HG03175 (cell line): ENCODE results near the gene CTIF.

Source experiments
- ATAC-seq: cut with Tn5 transposase; IDR thresholded peaks from one replicate; pipeline ENCODE4 v1.9.1; 2021; ENCODE audit warnings: mild to moderate bottlenecking, moderate library complexity; ENCODE audit not compliant: unreplicated experiment

Gene CTIF

DNA sequence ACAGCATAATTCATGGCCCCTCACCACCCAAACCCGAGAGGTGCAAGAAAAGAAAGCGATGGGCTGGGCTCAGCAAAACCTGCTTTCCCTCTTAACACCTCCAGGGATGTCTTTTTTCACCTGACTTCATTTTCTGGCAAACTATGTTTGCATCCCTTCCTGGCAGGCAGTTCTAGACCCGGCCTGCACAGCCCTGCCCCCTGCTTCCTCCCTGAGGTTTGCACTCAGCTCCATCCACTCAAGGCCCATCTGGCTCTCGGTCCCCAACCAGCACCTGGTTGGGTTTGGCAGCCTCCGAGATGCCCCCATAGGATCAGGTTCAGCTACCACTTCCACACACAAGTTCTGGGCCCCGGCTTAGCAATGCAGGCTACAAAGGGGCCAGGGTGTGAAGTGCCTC is 226.2 kb downstream of the CTIF start:
- no peak for ATAC-seq

DNA sequence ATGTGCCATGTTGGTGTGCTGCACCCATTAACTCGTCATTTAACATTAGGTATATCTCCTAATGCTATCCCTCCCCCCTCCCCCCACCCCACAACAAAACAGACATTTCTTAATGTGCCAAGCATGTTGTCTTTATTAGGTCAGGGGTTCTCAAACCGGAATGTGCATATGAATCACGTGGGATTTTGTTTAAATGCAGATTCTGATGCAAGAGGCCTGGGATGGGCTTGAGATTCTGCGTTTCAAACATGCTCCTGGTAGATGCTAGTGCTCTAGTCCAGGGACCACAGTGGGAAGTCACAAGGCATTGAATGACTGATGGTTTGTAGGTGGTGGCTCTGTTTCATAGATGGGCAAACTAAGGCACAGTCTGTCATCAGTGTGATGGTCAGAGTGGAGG is 227.2 kb downstream of the CTIF start:
- no peak for ATAC-seq

DNA sequence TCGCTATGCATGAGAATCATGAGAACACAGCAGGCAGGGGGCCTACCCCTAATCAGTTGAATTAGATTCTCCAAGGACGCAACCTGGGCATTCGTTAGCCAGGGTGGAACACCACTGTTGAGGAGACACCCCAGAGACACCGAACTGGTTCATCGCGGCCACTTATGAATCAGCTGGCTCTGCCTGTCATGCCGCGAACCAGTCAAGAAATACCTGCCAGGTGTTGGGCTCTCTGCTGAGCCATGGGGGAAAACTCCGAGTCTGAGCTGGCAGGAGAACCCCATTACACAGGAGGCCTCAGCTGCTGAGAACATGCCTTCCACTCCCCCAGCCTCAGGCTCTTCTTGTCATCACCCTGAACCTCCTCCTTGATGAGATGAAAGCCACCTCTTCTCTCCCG is 227.7 kb downstream of the CTIF start:
- ATAC-seq = no peak

DNA sequence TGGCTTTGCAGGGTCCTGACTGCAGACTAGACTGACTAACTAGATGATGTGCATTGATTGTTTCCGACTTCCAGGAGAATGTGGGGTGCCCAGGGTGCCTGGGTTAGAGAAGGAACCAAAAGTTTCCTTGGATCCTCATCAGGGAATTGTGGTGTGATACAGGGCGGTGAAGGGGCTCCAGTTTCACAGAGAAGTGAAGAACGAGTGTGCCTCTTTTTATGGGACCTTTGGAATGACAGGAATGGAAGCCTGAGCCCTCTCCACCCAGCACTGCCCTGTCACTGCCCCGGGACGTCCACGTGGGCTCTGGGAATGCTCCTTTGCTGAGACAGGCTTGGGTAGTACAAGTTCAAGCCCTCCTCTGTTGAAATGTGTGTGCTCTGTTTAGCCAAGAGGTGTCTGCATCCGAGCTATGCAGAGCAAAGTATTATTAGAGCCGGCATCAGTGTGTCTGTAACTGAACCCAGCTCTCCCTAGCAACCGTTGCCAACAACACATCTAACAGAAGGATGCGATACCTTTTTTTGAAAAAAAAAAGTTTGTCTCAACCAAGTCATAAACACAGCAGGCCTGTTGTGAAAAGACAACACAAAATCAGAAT is 228.4 kb downstream of the CTIF start:
- no peak for ATAC-seq

DNA sequence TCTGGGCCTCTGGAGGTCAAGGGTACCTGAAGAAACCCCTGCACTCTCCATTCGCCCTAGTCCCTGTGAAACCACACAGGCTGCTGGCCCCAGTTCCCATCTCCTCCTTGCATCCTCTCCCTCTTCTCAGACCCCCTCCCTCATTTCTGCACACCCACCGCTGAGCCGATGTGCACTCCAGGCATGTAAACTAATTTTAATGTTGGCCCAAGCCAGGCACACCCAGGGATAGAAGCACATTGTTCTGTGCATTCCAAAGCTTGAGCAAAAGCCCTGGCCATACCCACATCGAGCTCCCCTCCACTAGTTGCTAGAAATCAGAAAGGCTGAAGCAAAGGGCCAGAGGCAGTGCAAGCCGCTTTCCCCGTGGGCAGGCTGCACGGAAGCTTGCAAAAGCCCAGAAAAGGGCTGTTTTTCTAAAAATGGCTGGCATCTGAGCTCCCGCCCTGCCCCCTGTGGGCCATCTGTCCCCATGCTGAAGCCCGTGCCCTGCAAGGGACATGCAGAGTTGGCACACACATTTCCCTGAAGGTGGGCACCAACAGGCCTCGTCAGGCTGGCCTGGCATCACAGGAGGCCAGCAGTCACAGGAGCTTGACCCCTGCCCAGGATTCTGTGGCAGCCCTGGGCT is 230.3 kb downstream of the CTIF start:
- no peak for ATAC-seq

DNA sequence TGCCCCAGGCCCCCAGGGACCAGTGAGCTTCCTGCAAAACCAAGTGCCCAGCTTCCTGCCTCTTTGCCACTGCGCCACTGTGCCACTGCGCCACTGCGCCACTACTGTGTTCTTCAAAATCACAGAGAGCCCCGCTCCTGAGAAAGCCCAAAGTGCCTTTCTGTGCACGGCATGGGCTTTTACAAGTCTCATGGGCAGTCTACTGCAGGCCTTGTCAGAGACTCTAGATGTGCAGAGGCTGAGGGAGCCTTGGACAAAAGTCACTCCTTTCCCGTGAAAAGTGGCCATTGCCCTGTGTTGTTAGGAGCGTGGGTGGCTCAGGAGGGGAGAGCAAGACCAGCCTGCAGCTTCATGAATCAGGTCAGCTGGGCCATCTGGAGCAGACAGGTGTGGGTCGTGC is 231.4 kb downstream of the CTIF start:
- no peak for ATAC-seq

DNA sequence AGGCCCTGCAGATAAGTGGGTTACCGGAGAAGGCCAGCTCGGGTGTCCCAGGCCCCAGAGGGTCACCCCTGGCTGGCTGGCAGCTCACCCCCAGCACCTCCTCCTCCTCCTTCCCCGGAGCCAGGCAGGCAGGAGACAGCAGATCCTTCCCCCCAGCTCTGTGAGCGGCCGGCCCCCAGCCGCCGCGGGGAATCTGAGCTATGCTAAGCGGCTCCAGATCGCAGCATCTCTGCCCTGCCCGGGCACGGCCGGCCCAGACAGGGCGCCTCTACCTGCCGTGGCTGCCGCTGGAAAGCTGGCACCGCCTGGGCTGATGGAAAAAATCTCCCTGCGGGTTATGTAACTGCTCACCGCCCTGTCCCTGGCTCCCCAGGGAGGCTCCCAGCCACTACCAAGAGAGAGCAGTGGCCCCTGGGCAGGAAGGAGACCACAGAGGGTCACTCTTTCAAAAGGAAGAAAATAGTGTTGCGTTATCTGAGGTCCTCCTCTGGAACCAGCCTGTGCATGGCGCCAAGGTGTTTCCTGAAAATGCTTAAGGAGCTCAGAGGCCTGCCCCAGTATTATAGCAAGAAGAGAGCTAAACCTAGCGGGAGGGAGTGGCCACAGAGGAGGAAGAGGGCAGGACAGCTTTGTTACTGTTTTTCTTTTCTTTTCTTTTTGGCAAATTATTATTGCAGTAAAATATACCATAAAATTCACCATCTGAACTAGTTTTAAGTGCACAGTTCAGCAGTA is 233.0 kb downstream of the CTIF start:
- no peak for ATAC-seq

DNA sequence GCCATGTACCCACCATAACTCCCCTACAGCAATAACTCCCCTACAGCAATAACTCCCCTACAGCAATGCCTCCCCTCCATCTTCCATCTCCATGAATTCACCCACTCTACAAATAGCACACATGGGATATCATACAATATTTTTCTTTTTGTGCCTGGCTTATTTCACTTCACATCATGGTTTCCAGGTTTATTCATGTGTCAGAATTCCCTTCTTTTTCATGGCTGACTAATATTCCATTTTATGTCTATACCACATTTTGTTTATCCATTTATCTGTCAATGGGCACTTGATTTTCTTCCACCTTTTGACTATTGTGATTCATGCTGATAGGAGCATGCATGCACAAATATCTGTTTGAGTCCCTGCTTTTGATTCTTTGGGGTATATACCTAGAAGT is 233.6 kb downstream of the CTIF start:
- ATAC-seq = no peak

DNA sequence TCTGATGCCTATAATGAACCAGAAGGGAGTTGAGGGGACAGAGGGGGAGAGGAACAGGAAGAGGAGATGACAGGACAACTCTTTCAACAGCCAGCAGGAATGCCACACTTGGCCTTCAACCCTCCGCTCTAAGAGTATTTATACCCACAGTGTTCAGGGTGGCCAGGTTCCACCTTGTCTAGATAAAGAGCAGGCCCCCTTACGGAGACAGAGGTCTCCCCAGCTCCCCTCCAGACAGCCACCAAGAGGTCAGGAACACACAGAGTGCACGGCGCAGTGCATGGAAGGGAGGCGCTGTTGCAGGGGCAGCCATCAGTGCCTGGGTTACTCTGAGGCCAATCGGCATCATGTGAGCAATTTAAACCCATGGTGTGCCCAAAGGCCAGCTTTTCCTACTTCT is 235.0 kb downstream of the CTIF start:
- no peak for ATAC-seq

DNA sequence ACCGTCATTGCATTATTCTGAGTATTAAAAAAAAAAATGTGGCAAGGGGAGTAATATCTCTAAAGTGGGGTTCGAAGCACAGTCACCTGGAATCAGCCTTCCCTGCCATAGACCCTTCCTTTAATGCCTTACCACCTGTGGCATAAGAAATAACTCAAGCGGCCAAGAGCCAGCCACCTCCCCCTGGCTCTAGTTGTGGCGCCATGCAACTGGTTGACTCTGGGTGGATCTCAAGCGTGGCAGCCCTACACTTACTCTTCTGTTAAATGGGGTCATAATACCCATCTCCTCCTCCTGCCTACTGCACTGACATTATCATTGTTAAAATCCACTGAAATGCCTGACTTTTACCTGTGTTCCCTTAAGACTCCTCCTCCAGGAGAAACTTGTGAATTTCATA is 236.1 kb downstream of the CTIF start:
- ATAC-seq = no peak

DNA sequence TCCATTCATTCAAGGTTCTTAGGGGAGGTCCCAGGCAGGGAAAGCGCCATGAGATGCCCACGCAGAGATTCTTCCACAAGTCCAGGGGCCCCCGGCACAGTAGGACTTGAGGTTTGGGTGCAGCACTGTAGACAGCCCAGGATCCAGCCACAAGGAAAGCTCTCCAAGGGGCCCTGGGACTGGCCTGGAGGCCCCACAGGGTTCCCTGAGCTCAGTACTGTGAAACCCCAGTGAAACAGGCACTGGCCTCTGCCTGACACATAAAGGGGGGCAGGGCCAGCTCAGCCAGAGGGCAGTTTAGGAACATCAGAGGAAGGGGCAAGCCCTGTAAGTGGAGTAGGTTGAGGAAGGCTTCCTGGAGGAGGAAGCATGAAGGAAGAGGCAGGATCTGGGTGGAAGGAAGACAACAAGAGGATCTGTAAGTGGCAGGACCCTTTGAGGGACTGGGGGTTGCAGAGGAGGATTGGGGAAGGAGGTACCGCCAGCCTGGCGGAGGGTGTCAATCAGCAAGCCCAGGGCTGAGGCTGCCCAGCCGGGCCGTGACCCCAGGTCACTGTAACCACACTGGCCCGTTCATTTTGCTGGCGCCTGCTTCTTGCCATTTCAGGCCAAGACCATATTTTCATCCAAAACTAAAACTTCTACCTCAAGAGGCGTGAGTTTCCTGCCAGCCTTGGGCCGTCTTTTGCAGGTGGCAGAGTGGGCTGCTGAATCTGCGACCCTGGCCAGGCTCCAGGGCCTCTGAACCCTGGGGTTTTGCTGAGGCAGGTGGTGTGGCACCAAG is 236.7 kb downstream of the CTIF start:
- no peak for ATAC-seq

DNA sequence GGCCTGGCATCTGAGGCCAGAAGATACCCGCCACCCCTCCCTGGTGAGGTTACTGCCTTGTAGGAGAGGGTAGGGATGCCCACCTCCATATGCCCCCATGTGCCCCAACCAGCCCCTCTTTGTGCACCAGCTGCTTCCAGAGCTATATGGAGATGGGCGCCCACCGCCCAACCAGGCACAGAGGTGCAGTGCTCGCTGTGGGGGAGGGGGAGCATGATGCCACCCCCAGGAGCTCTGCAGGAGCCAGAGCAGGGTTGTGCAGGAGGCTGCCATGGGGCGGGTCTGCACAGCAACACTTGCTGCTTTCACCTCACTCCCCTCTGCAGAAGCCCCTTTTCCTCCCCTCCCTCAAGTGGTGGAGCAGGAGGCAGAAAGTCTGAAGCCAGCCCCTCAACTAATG is 237.3 kb downstream of the CTIF start:
- ATAC-seq = no peak

DNA sequence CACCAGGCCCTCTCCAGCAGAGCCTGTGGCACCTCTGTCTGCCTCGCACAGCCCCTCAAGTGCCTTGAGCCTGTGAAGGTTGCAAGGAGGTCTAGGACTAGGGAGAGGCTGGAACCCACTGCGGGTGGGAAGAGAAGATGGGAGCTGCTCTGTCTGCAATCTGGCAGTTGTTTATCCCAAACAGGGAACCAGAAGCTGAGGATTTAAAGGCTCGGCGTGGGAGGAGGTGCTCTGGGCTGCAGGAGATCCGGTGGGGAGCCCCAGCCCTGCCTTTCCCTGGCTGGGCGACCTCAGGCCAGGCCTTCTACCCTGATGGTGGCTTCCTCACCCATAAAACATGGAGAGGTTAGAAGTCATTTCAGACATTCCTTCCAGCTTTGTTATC is 237.8 kb downstream of the CTIF start:
- no peak for ATAC-seq

DNA sequence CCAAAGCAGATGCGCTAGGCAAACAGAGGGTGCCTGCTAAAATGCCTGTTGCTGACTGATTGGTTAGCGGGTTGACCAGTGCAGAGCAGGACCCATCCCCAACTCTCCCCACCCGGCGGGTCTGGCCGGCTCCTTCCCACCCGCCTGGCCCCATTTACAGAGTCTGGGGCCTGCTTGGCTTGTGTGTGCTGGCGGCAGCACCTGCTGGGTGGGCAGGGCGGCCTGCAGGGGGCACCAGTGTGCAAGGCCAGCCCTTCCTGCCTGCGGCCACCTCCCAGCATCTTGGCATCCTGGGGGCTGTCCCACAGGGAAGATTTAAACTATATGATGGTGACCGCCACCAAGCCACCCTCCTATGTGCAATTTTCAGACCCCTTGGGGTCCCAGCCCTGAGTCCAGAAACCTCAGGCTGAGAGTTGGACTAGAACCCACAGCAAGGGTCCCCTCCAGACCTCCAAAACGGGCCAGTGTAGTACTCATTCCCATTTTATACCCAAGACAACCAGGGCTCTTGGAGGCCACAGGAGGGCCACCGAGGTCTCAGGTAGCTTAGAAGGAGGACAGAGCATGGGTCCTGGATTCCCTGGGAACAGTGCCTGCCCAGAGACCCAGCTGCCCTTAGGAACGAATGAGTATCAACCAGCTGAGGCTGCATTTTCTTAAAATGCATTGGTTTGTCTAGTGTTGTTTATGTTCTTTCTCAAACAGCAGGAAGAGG is 238.4 kb downstream of the CTIF start:
- peak; percentile 70 for ATAC-seq

DNA sequence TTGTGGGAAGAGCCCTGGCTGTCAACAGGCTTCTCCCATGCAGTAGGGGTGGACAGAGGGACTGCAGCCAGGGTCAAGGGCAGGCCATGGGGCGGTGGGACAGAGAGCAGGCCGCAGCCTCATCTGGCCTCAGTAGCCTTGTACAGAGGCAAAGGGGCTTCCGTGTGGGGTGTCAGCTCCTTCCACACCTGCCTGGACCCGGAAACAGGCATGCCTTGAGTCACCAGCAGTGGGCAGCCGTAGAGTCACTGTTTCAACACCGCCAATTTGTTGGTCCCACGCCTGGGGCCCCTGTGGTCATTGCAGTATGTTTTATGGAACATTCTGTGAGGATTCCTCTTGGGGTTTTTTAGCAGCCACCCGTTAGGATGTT is 238.9 kb downstream of the CTIF start:
- peak; percentile 10 for ATAC-seq

DNA sequence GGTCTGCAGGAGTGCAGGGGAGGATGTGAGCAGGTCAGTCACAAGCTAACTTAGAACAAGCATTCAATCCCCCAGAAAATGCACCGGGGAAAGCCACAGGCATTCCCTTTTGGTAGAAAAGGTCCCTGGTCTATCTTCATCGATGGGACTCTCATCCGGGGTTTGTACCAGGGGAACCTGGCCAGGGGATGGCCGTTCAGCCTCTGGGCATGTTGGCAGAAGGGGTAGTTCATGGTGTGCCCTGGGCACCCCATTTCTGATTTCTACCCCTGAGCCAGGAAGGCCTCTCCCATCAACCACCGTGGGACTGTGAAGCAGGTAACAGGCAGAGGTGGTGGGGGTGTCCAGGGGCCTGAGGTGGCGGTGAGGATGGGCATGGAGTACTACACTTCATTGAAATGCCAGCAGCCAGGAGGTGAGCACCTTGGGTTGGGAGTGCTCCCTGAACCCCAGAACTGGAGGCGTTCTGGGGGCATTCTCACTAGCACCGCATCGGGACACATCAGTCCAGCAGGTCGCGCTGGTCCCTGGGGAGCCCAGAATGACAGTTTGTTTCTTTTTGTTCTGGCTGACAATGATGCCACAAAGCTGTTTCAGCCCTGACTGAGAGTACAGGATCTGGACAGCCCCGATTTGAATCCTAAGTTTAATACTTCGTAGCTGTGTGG is 239.6 kb downstream of the CTIF start:
- no peak for ATAC-seq

DNA sequence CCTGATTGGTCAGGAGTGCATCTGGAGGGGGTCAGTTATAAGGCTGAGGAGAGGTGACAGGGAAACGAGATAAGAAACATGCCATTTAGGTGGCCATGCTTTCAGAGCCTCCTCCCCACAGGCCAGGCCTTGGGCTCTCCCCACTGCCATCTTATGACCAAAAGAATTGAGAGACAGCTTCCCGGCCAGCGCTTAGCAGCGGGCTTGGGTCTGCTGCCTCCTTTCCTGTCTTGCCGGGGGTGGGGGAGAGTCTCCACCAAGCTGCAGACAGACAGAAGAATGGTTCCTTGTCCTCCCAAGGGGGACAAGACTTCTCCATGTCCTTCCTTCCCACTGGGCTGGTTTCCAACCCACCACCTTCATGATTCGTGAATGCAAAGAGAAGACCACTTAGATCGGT is 240.6 kb downstream of the CTIF start:
- ATAC-seq = no peak

DNA sequence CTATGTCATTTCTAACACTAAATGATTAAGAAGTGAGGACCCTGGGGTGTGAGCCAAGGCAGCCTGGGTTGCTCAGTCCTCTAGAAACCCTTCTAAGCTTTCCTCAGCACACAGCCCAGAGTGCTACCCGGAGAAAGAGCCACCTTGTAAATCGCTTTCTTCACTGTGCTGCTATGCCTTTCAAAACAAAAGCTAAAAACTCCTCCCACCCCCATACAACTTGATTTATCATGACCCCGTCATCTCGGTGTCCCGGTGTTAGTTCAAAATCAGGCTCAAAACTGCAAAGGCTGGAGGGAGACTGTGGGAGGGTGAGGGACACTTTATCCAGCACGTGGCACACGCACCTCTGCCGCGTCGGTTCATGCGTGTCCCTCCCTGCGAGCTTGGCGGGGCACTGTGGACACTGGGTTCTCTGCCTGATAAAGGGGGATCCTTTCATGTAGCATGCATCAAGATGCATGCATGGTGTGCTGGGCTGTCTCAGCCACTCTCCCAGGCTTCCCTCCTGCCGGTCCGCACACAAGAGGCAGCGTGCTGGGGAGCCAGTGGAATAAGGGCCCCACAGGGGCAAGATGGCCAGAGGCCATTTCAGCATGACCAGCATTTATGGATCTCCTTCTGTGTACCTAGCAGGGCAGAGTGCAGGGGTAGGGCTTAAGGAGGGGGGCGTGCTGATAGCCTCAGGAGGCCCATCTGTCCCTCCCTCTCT is 241.5 kb downstream of the CTIF start:
- ATAC-seq = no peak

DNA sequence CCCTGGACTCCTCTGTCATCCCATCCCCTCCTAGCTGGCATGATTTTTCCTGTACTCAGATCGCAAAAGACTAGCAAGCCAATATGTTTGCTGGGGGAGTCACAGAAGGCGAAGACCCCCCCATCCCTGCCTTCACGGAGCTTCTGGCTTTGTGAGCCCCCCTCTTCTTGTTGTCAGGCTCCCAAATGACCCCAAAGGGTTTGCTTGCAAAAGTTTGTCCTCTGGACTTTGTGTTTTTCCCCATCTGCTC is 242.0 kb downstream of the CTIF start:
- ATAC-seq = no peak
